ENCODE data around the gene FGF11. TPM values are rescaled to one million over a fixed set of nuclear protein-coding genes. Genes with fewer than 3 reads are reported as not detected.

FGF11 gene
- total and polyA plus RNA-seq, 10 donors = 1.0 to 5.5 (median 3.0) TPM

GRCh38 chr17:7396147-7396546 lies 43.2 kb upstream of the FGF11 start:
- H3K36me3 ChIP-seq = peaks cover 0 to 21% (median under 1%) of the 10 kb centered on the region in 6 donors
- WGBS, 5 donors = 89 to 94% (median 92%) methylated on average over 4 of the region's 4 CpGs
- no peak for DNase-seq
- no peak overlapping the region for H3K4me3 ChIP-seq
- peaks cover 7 to 40% (median 34%) of the 10 kb centered on the region in 6 donors for H3K4me1 ChIP-seq
- intact Hi-C loops (cut with DNase I; ENCODE audit: low total_unique reads) = no loop called here
- TF ChIP-seq POLR2AphosphoS5 (IDR thresholded peaks at IDR 0.05) = no peak
- H3K9me3 ChIP-seq = no peaks in the 10 kb centered on the region
- no peaks in the 10 kb centered on the region for H3K27me3 ChIP-seq (replicated peaks in 1 of 7)
- no peak overlapping the region for H3K27ac ChIP-seq

DNA sequence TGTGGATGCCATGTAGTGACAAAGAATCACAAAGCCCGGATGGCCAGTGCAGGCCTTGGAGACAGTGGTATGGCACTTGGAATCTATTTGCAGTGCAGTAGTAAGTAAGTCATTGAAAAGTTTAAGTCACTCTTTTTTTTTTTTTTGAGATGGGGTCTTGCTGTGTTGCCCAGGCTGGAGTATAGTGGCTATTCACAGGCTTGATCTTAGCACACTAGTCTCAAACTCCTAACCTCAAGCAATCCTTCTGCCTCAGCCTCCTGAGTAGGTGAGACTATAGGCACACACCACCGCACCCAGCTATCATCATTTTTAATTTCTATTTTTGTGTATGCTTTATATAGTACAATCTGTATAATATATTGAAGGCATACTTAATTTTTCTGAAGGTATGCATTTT lies 40.7 kb upstream of the FGF11 start:
- intact Hi-C loops (cut with DNase I; ENCODE audit: low total_unique reads) = no loop called here

GRCh38 chr17:7403043-7403726 lies 36.1 kb upstream of the FGF11 start:
- DNase-seq = peak; percentile 84
- H3K9me3 ChIP-seq = no peaks in the 10 kb centered on the region
- no peak for TF ChIP-seq POLR2AphosphoS5 (IDR thresholded peaks at IDR 0.05)
- TF ChIP-seq, protein P1, sequence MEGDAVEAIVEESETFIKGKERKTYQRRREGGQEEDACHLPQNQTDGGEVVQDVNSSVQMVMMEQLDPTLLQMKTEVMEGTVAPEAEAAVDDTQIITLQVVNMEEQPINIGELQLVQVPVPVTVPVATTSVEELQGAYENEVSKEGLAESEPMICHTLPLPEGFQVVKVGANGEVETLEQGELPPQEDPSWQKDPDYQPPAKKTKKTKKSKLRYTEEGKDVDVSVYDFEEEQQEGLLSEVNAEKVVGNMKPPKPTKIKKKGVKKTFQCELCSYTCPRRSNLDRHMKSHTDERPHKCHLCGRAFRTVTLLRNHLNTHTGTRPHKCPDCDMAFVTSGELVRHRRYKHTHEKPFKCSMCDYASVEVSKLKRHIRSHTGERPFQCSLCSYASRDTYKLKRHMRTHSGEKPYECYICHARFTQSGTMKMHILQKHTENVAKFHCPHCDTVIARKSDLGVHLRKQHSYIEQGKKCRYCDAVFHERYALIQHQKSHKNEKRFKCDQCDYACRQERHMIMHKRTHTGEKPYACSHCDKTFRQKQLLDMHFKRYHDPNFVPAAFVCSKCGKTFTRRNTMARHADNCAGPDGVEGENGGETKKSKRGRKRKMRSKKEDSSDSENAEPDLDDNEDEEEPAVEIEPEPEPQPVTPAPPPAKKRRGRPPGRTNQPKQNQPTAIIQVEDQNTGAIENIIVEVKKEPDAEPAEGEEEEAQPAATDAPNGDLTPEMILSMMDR (IDR thresholded peaks at IDR 0.05 in 8 of 11, conservative IDR thresholded peaks at IDR 0.05 in 3 of 11) = no peak
- no peak for TF ChIP-seq POLR2A (IDR thresholded peaks at IDR 0.05)
- H3K36me3 ChIP-seq = no peaks in the 10 kb centered on the region
- peak overlapping the region; percentile 46 to 90 (median 66) for H3K4me3 ChIP-seq
- H3K27me3 ChIP-seq (replicated peaks in 1 of 7) = peaks cover 0 to 21% (median 7%) of the 10 kb centered on the region in 7 donors
- intact Hi-C loops (cut with DNase I; ENCODE audit: low total_unique reads) = no loop called here
- 17 to 26% (median 17%) methylated on average over 12 to 16 of the region's 16 CpGs for WGBS, 5 donors
- H3K27ac ChIP-seq = peak overlapping the region; percentile 72 to 91 (median 83)
- peaks cover 8 to 42% (median 26%) of the 10 kb centered on the region in 6 donors for H3K4me1 ChIP-seq

More for the DNA sequence above, 40.7 kb upstream of the FGF11 start:
- no peaks in the 10 kb centered on the region for H3K27me3 ChIP-seq (replicated peaks in 1 of 7)
- no peak overlapping the region for H3K4me3 ChIP-seq
- 84 to 96% (median 90%) methylated on average over 2 of the region's 2 CpGs for WGBS, 5 donors
- no peak overlapping the region for H3K27ac ChIP-seq
- H3K36me3 ChIP-seq = no peaks in the 10 kb centered on the region
- no peak for DNase-seq
- no peaks in the 10 kb centered on the region for H3K9me3 ChIP-seq
- H3K4me1 ChIP-seq = peaks cover 9 to 37% (median 30%) of the 10 kb centered on the region in 6 donors
- TF ChIP-seq, protein P1 (IDR thresholded peaks at IDR 0.05 in 8 of 11, conservative IDR thresholded peaks at IDR 0.05 in 3 of 11) = no peak
- TF ChIP-seq POLR2AphosphoS5 (IDR thresholded peaks at IDR 0.05) = no peak
- TF ChIP-seq POLR2A (IDR thresholded peaks at IDR 0.05) = no peak

DNA sequence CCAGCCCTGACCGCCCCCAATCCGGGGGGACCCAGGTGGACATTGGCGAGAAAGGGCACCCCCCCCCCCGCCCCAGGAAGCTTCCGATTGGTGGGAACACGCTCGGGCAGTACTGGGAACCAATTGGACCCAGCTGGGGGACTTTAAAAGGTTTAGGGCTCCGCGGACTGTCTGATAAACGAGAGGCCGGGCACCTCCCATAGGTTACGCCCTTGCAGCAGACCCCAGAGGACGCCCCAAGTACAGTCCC lies 35.7 kb upstream of the FGF11 start:
- peaks cover 8 to 43% (median 26%) of the 10 kb centered on the region in 6 donors for H3K4me1 ChIP-seq
- no peak for DNase-seq
- WGBS, 5 donors = 0 to 1% (median 0%) methylated on average over 7 to 13 of the region's 13 CpGs
- TF ChIP-seq POLR2AphosphoS5 (IDR thresholded peaks at IDR 0.05) = no peak
- TF ChIP-seq, protein P1 (IDR thresholded peaks at IDR 0.05 in 8 of 11, conservative IDR thresholded peaks at IDR 0.05 in 3 of 11) = peak in 1 of 11 experiments; percentile 7
- no peak for TF ChIP-seq POLR2A (IDR thresholded peaks at IDR 0.05)
- peak overlapping the region; percentile 72 to 91 (median 83) for H3K27ac ChIP-seq
- peak overlapping the region; percentile 46 to 90 (median 66) for H3K4me3 ChIP-seq
- H3K36me3 ChIP-seq = no peaks in the 10 kb centered on the region
- H3K9me3 ChIP-seq = no peaks in the 10 kb centered on the region
- H3K27me3 ChIP-seq (replicated peaks in 1 of 7) = peaks cover 0 to 25% (median 7%) of the 10 kb centered on the region in 7 donors
- intact Hi-C loops (cut with DNase I; ENCODE audit: low total_unique reads) = no loop called here

Data from spleen (tissue), 11 donors.